LNCaP clone FGC (cell line): ENCODE data around the gene CDK5RAP3.

Experiments
- DNase-seq: peaks from one replicate; pipeline ENCODE4 v3.0.0-alpha.2; 2011; ENCODE audit warnings: low read depth
- H3K4me3 ChIP-seq: 2 replicates; pipeline ENCODE4 v1.5.1; 2011; ENCODE audit warnings: mild to moderate bottlenecking, low read depth, low read length, control low read depth
- CTCF ChIP-seq: IDR thresholded peaks from 2 replicates; pipeline ENCODE4 v1.5.1; 2012; ENCODE audit warnings: mild to moderate bottlenecking; ENCODE audit not compliant: control insufficient read depth, insufficient read depth; ENCODE audit errors: extremely low read depth

The CDK5RAP3 gene

DNA sequence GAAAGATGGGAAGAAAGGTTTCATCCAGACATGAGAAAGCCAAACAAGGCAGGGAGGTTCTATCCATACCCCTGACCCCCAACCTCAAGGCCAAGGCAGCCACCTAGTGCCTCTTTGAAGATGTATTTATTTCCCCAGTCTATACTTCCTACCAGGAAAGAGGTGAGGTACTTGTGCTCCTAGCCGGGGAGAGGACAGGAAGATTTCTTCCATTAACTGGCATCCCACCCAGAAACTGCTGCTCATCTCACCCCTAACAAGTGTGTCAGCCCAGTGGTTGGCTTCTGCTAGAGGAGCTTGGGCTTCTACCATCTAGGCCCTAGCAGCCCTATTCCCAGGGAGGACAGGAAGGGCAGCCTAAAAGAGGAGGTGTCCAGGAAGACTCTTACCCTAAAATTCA, 57.8 kb downstream of the CDK5RAP3 start:
- TF ChIP-seq CTCF: no peak
- DNase-seq: no peak

DNA sequence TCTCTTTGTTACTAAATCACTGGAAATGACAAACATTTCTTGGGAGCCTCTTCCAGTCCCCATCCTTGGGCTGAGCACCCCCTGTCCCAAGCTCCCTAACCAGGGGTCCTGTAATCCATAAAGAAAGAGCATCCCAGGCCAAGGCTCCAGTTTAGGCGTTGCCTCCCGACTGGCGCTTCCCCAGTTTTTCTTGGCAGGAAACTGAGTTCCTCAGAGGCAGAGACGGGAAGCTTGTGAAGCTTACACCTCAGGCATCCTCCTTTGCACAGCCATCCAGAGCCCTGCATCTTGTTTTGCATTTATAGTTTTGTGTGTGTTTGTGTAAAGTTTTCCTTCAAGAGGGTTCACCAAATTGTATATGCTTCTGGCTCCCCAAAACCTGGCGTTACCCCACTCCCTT, 59.6 kb downstream of the CDK5RAP3 start:
- TF ChIP-seq CTCF: no peak
- DNase-seq: no peak
- H3K4me3 ChIP-seq: no peak overlapping the region

More for the DNA sequence above, 57.8 kb downstream of the CDK5RAP3 start:
- no peak overlapping the region for H3K4me3 ChIP-seq
